A549 (cell line): ENCODE results near the gene ENPEP.

Experiments
- CBX8 ChIP-seq: fragments of 200-600 bp; sonication (generic); IDR thresholded peaks from 2 replicates; pipeline ENCODE4 v1.6.1; 2016
- EP300 ChIP-seq, 2 experiments: fragments of >200 bp; sonication (Bioruptor Twin); formaldehyde crosslinking; IDR thresholded peaks; 2 replicates in 1 of 2; 3 replicates in 1 of 2; pipeline ENCODE4 v1.6.1; 2016 to 2017
- HEYL ChIP-seq: fragments of 250-450 bp; sonication (Bioruptor Pico); IDR thresholded peaks from 2 replicates; pipeline ENCODE4 v1.8.0; 2021; ENCODE audit warnings: mild to moderate bottlenecking, moderate library complexity
- POLR2A ChIP-seq: IDR thresholded peaks from 2 replicates; pipeline ENCODE4 v1.6.1; 2012; ENCODE audit warnings: mild to moderate bottlenecking, low read length
- TF ChIP-seq, protein P1 (sequence below): fragments of >200 bp; sonication (Bioruptor Twin); formaldehyde crosslinking; IDR thresholded peaks from 3 replicates; pipeline ENCODE4 v1.5.1; 2016

DNA sequence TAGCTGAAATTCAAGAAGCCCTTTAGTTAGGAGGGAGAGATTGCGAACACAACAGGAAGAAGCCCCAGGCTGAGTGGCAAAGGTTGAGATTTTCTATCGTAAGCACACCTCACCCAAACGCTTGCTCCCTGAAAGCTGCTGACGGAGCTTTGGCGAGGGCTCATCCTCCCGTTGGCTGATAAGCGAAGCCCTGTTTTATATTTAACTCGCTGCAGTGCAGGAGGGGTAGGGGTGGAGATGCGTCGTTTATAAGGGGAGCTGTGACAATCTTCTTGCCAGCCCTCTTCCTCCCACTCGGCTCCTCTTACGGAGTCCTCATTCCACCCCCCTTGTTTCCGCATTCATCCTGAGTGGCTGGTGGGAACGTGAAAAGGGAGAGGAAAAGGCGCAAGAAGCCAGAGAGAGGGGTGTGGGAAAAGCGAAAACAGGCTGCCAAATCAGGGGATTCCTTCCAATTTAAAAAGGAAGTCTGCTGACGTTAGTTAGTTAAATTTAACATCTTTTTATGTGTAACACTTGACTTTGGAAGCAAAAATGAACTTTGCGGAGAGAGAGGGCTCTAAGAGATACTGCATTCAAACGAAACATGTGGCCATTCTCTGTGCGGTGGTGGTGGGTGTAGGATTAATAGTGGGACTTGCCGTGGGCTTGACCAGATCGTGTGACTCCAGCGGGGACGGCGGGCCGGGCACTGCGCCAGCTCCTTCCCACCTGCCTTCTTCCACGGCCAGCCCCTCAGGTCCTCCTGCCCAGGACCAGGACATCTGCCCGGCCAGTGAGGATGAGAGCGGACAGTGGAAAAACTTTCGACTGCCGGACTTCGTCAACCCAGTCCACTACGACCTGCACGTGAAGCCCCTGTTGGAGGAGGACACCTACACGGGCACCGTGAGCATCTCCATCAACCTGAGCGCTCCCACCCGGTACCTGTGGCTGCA, at the start of gene ENPEP:
- TF ChIP-seq, protein P1, sequence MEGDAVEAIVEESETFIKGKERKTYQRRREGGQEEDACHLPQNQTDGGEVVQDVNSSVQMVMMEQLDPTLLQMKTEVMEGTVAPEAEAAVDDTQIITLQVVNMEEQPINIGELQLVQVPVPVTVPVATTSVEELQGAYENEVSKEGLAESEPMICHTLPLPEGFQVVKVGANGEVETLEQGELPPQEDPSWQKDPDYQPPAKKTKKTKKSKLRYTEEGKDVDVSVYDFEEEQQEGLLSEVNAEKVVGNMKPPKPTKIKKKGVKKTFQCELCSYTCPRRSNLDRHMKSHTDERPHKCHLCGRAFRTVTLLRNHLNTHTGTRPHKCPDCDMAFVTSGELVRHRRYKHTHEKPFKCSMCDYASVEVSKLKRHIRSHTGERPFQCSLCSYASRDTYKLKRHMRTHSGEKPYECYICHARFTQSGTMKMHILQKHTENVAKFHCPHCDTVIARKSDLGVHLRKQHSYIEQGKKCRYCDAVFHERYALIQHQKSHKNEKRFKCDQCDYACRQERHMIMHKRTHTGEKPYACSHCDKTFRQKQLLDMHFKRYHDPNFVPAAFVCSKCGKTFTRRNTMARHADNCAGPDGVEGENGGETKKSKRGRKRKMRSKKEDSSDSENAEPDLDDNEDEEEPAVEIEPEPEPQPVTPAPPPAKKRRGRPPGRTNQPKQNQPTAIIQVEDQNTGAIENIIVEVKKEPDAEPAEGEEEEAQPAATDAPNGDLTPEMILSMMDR, result no peak
- no peak for TF ChIP-seq POLR2A
- no peak for TF ChIP-seq CBX8
- no peak for TF ChIP-seq EP300 (IDR thresholded peaks at IDR 0.05)
- no peak for TF ChIP-seq HEYL (CRISPR knock-in tag)
